K562 (cell line): Measurements from ENCODE around the gene CREG1. TPM values are rescaled to one million over a fixed set of nuclear protein-coding genes. Genes with fewer than 3 reads are reported as not detected.

Source experiments
- CBFA2T2 ChIP-seq: fragments of 450-650 bp; conservative IDR thresholded peaks from 2 replicates; pipeline ENCODE4 v1.6.1; 2017; ENCODE audit warnings: mild to moderate bottlenecking
- CCAR2 ChIP-seq: fragments of 200-400 bp; formaldehyde crosslinking; IDR thresholded peaks from 2 replicates; pipeline ENCODE4 v1.6.1; 2017; ENCODE audit warnings: mild to moderate bottlenecking, low read depth, low read length
- CREBBP ChIP-seq: IDR thresholded peaks from one replicate; pipeline ENCODE4 v1.6.1; 2012; ENCODE audit warnings: low read depth, mild to moderate bottlenecking, control low read depth, inconsistent platforms, low read length
- CREM ChIP-seq: IDR thresholded peaks from 2 replicates; pipeline ENCODE4 v1.6.1; 2014; ENCODE audit warnings: antibody characterized with exemption, low read depth
- HCFC1 ChIP-seq: IDR thresholded peaks from 2 replicates; pipeline ENCODE4 v1.6.1; 2012; ENCODE audit warnings: low read depth, low read length, improper control_type of control experiment
- JUND ChIP-seq, 2 experiments: IDR thresholded peaks; 2 replicates in 1 of 2; 3 replicates in 1 of 2; pipeline ENCODE4 v1.6.1; 2011; ENCODE audit warnings: borderline replicate concordance in 2 of 2, low read depth in 2 of 2, low read length in 2 of 2, improper control_type of control experiment in 1 of 2, missing biosample characterization in 1 of 2, missing genetic modification characterization in 1 of 2, missing genetic modification reagents in 1 of 2
- KLF16 ChIP-seq: IDR thresholded peaks from 2 replicates; pipeline ENCODE4 v1.6.1; 2016; ENCODE audit warnings: antibody characterized with exemption
- NFIC ChIP-seq: fragments of 450-650 bp; IDR thresholded peaks from 2 replicates; pipeline ENCODE4 v1.6.1; 2017; ENCODE audit warnings: mild to moderate bottlenecking, inconsistent platforms
- NFXL1 ChIP-seq: fragments of 450-650 bp; formaldehyde crosslinking; IDR thresholded peaks from 2 replicates; pipeline ENCODE4 v1.4.0; 2021; ENCODE audit warnings: mild to moderate bottlenecking
- PHF21A ChIP-seq: fragments of 450-650 bp; IDR thresholded peaks from 2 replicates; pipeline ENCODE4 v1.6.1; 2017; ENCODE audit warnings: low read depth, borderline replicate concordance
- PPARD ChIP-seq: fragments of 250-450 bp; sonication (Bioruptor Pico); IDR thresholded peaks from 2 replicates; pipeline ENCODE4 v1.8.0; 2022; ENCODE audit warnings: inconsistent platforms, mild to moderate bottlenecking, moderate library complexity
- RAD21 ChIP-seq, 2 experiments: fragments of 250-450 bp in 1 of 2; fragments of 450-650 bp in 1 of 2; sonication (Bioruptor Pico) in 1 of 2; formaldehyde crosslinking in 1 of 2; IDR thresholded peaks in 1 of 2; conservative IDR thresholded peaks in 1 of 2; 2 replicates each; pipeline versions ENCODE4 v1.4.0 to v1.8.0; 2020 to 2022; ENCODE audit warnings: mild to moderate bottlenecking in 2 of 2, moderate library complexity in 1 of 2
- TOE1 ChIP-seq, 2 experiments: fragments of 450-650 bp in 1 of 2; sonication (generic) in 1 of 2; formaldehyde crosslinking in 1 of 2; IDR thresholded peaks; 2 replicates each; pipeline versions ENCODE4 v1.7.1 to v1.8.0; 2016 to 2022; ENCODE audit warnings: borderline replicate concordance in 2 of 2, mild to moderate bottlenecking in 2 of 2, antibody characterized with exemption in 1 of 2, inconsistent platforms in 1 of 2, low read depth in 1 of 2, missing genetic modification reagents in 1 of 2, moderate library complexity in 1 of 2
- ZNF316 ChIP-seq: fragments of 450-650 bp; IDR thresholded peaks from 2 replicates; pipeline ENCODE4 v1.6.1; 2016
- ZNF77 ChIP-seq: fragments of 250-450 bp; sonication (Bioruptor Pico); IDR thresholded peaks from 2 replicates; pipeline ENCODE4 v1.5.0; 2020
- polyA plus RNA-seq, 8 experiments: library from polyadenylated mRNA; depleted of rRNA in 4 of 8; stranded (reverse) in 5 of 8; unstranded in 3 of 8; fragments of >200 nt; fragmentation: Nextera tagmentation in 2 of 8; fragmentation: Illumina TruSeq in 1 of 8; extraction: Ambion mirVana in 2 of 8; extraction: Trizol in 1 of 8; gene quantifications; 2 replicates each; pipeline versions ENCODE4 v1.2.1 to v1.2.3, GENCODE V29; 2011 to 2014; ENCODE audit warnings: inconsistent platforms in 1 of 8, missing spikeins in 1 of 8
- total RNA-seq, 7 experiments: library from RNA; depleted of rRNA in 6 of 7; stranded (reverse); fragments of >200 nt in 6 of 7; fragmentation: Illumina TruSeq in 2 of 7; extraction: Trizol in 2 of 7; gene quantifications; 2 replicates each; pipeline versions ENCODE4 v1.2.1 to v1.2.3, GENCODE V29; 2011 to 2021; ENCODE audit warnings: low replicate concordance in 1 of 7
- TF ChIP-seq, protein P1 (sequence below): IDR thresholded peaks from 2 replicates; pipeline ENCODE4 v1.6.1; 2014; ENCODE audit warnings: antibody characterized with exemption
- TF ChIP-seq, protein P2 (sequence below), 2 experiments: fragments of 450-650 bp in 1 of 2; sonication (generic) in 1 of 2; formaldehyde crosslinking in 1 of 2; IDR thresholded peaks in 1 of 2; conservative IDR thresholded peaks in 1 of 2; 2 replicates each; pipeline versions ENCODE4 v1.6.1 to v1.8.1; 2016 to 2023; ENCODE audit warnings: mild to moderate bottlenecking in 2 of 2, moderate library complexity in 2 of 2, inconsistent platforms in 1 of 2, missing genetic modification reagents in 1 of 2
- TF ChIP-seq, protein P3 (sequence below), 2 experiments: IDR thresholded peaks in 1 of 2; conservative IDR thresholded peaks in 1 of 2; 2 replicates each; pipeline ENCODE4 v1.6.1; 2016; ENCODE audit warnings: low read depth in 2 of 2, mild to moderate bottlenecking in 1 of 2, missing compliant biosample characterization in 1 of 2, missing genetic modification characterization in 1 of 2, moderate library complexity in 1 of 2

The CREG1 gene
- total and polyA plus RNA-seq, 9 of the 15 experiments (the other 6 are each of a cell fraction or from before 2014, with no cell fraction given): 45.7 to 272 (median 161) TPM

DNA sequence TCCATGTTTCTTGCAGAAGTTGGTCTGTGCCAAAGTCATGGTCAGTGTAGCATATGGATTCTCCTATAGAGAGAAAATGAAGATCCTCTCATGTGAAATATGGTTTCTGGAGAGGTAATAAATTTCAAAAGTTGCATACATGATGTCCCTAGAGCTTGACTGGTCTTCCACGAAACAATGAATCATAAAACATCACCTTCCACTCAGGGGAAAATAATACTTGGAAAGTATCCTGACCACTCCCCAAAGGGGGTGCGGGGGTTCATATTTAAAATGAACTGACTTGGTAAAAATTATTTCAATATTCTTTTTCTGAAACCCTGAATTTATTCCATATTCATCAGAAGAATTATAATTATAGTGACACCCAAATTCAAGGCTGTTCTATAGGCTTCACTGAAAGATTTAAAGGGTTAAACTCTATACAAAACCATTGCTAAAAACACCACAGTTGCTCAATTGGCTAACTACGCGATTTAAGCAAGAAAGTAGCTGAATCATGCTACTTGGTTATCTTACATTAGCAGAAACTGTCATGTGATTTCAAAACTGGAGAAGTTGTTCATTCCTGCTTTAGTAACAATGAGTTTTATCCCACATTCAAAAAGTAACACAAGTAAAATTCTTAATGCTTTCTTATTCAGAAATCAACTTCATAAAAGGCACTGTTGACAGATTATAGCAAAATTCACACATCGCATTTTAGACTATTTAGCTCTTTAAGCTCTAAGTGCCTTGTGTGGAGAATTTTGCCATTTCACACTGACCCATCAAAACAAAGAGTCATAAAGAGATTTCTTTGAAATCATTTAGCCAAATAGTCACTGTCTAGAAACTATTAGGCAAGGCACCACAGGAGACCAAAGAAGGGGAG is 5.3 kb downstream of the CREG1 start (continued):
- TF ChIP-seq TOE1 (IDR thresholded peaks at IDR 0.05; ENCODE audit: borderline replicate concordance) (peak; percentile 97), TOE1 (CRISPR knock-in tag; IDR thresholded peaks at IDR 0.05; ENCODE audit: borderline replicate concordance, low read depth) (no peak), CBFA2T2 (peak; percentile 83), CCAR2 (no peak), RAD21 (CRISPR knock-in tag; conservative IDR thresholded peaks at IDR 0.05 in 1 of 2, IDR thresholded peaks at IDR 0.05 in 1 of 2) (no peak), KLF16 (peak; percentile 64; the same call in 1 of the 2 replicates), ZNF316 (peak; percentile 99), ZNF77 (CRISPR knock-in tag) (no peak), HCFC1 (no peak), JUND (IDR thresholded peaks at IDR 0.05; ENCODE audit: borderline replicate concordance, low read depth, low read length) (peak; percentile 75; the same call in 1 of the 2 replicates), JUND (tag; IDR thresholded peaks at IDR 0.05; ENCODE audit: borderline replicate concordance, low read depth, low read length) (peak; percentile 77; the same call in 1 of the 3 replicates), CREBBP (no peak), NFIC (peak; percentile 42), CREM (peak; percentile 70), NFXL1 (CRISPR knock-in tag) (no peak), PPARD (no peak), PHF21A (peak; percentile 82; the same call in 1 of the 2 replicates)
- TF ChIP-seq, protein P1, sequence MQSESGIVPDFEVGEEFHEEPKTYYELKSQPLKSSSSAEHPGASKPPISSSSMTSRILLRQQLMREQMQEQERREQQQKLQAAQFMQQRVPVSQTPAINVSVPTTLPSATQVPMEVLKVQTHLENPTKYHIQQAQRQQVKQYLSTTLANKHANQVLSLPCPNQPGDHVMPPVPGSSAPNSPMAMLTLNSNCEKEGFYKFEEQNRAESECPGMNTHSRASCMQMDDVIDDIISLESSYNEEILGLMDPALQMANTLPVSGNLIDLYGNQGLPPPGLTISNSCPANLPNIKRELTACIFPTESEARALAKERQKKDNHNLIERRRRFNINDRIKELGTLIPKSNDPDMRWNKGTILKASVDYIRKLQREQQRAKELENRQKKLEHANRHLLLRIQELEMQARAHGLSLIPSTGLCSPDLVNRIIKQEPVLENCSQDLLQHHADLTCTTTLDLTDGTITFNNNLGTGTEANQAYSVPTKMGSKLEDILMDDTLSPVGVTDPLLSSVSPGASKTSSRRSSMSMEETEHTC: peak; percentile 89
- TF ChIP-seq, protein P2, sequence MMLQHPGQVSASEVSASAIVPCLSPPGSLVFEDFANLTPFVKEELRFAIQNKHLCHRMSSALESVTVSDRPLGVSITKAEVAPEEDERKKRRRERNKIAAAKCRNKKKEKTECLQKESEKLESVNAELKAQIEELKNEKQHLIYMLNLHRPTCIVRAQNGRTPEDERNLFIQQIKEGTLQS (IDR thresholded peaks at IDR 0.05): peak; percentile 74
- TF ChIP-seq, protein P2 (CRISPR knock-in tag; conservative IDR thresholded peaks at IDR 0.05): no peak
- TF ChIP-seq, protein P3, sequence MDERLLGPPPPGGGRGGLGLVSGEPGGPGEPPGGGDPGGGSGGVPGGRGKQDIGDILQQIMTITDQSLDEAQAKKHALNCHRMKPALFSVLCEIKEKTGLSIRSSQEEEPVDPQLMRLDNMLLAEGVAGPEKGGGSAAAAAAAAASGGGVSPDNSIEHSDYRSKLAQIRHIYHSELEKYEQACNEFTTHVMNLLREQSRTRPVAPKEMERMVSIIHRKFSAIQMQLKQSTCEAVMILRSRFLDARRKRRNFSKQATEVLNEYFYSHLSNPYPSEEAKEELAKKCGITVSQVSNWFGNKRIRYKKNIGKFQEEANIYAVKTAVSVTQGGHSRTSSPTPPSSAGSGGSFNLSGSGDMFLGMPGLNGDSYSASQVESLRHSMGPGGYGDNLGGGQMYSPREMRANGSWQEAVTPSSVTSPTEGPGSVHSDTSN (CRISPR knock-in tag; IDR thresholded peaks at IDR 0.05; ENCODE audit: low read depth): no peak
- TF ChIP-seq, protein P3 (tag; conservative IDR thresholded peaks at IDR 0.05; ENCODE audit: low read depth): peak; percentile 70
